WTC11 (cell line): Measurements from ENCODE around the gene TSPAN1. TPM values are rescaled to one million over a fixed set of nuclear protein-coding genes. Genes with fewer than 3 reads are reported as not detected.

Source experiments
- ATAC-seq: fragments of 200-7000 bp; cut with Tn5 transposase; 2 replicates; pipeline ENCODE4 v1.10.0; 2021; ENCODE audit warnings: mild to moderate bottlenecking, moderate library complexity
- CTCF ChIA-PET: fragments of 300-600 bp; sonication (Branson Sonifier 250); formaldehyde crosslinking; loops from one replicate; lab custom pipeline; 2021; ENCODE audit warnings: antibody characterized with exemption; lab: Charles Lee
- POLR2A ChIA-PET: fragments of 350-600 bp; sonication (Branson Sonifier 250); formaldehyde crosslinking; loops from one replicate; lab custom pipeline; 2021; ENCODE audit warnings: antibody characterized with exemption; lab: Charles Lee
- DNase-seq: peaks from one replicate; pipeline ENCODE4 v3.0.0; 2021; ENCODE audit warnings: low spot score
- H3K27ac Mint-ChIP-seq: 2 replicates; pipeline ENCODE4 v1.8.0; 2021; ENCODE audit warnings: mixed read lengths
- H3K27me3 Mint-ChIP-seq: 2 replicates; pipeline ENCODE4 v1.8.0; 2021; ENCODE audit warnings: low read depth, mild to moderate bottlenecking, moderate library complexity, mixed read lengths
- H3K36me3 Mint-ChIP-seq: 2 replicates; pipeline ENCODE4 v1.8.0; 2021; ENCODE audit warnings: mixed read lengths
- H3K4me1 Mint-ChIP-seq: 2 replicates; pipeline ENCODE4 v1.8.0; 2022; ENCODE audit warnings: mixed read lengths
- H3K4me3 Mint-ChIP-seq: 2 replicates; pipeline ENCODE4 v1.8.0; 2021; ENCODE audit warnings: mild to moderate bottlenecking, moderate library complexity, mixed read lengths
- H3K9me3 Mint-ChIP-seq: 2 replicates; pipeline ENCODE4 v1.8.0; 2021; ENCODE audit warnings: mixed read lengths
- CREM ChIP-seq: sonication (generic); formaldehyde crosslinking; IDR thresholded peaks from 2 replicates; pipeline ENCODE4 v1.8.1; 2022; ENCODE audit warnings: mild to moderate bottlenecking, missing genetic modification reagents, moderate library complexity
- ESRRA ChIP-seq: sonication (generic); formaldehyde crosslinking; IDR thresholded peaks from 2 replicates; pipeline ENCODE4 v1.8.1; 2022; ENCODE audit warnings: mild to moderate bottlenecking, missing genetic modification reagents, borderline replicate concordance
- GABPB1 ChIP-seq: sonication (generic); formaldehyde crosslinking; IDR thresholded peaks from 2 replicates; pipeline ENCODE4 v1.8.1; 2023; ENCODE audit warnings: mild to moderate bottlenecking, missing genetic modification reagents
- HMGA2 ChIP-seq: fragments of 250-450 bp; sonication (Bioruptor Pico); IDR thresholded peaks from 2 replicates; pipeline ENCODE4 v1.4.0; 2021; ENCODE audit warnings: mild to moderate bottlenecking, moderate library complexity
- NFE2L1 ChIP-seq: sonication (generic); formaldehyde crosslinking; IDR thresholded peaks from 2 replicates; pipeline ENCODE4 v1.8.1; 2023; ENCODE audit warnings: missing genetic modification reagents
- TCF7 ChIP-seq: sonication (generic); formaldehyde crosslinking; IDR thresholded peaks from 2 replicates; pipeline ENCODE4 v1.8.0; 2022; ENCODE audit warnings: mild to moderate bottlenecking, low read depth, missing genetic modification reagents, moderate library complexity
- TEAD4 ChIP-seq: sonication (generic); formaldehyde crosslinking; IDR thresholded peaks from 2 replicates; pipeline ENCODE4 v1.8.0; 2022; ENCODE audit warnings: mild to moderate bottlenecking, missing genetic modification reagents
- ZNF121 ChIP-seq: sonication (generic); formaldehyde crosslinking; IDR thresholded peaks from 2 replicates; pipeline ENCODE4 v1.8.0; 2023; ENCODE audit warnings: missing genetic modification reagents
- ZNF138 ChIP-seq: sonication (generic); formaldehyde crosslinking; conservative IDR thresholded peaks from 2 replicates; pipeline ENCODE4 v1.8.1; 2022; ENCODE audit warnings: mild to moderate bottlenecking, moderate library complexity, missing genetic modification reagents
- ZNF263 ChIP-seq: sonication (generic); formaldehyde crosslinking; IDR thresholded peaks from 2 replicates; pipeline ENCODE4 v1.8.1; 2022; ENCODE audit warnings: low read depth, mild to moderate bottlenecking, moderate library complexity, missing genetic modification reagents
- total RNA-seq: library from RNA; stranded (reverse); gene quantifications from 3 replicates; pipeline ENCODE4 v1.2.3, GENCODE V29; 2021
- TF ChIP-seq, protein P1 (sequence below): sonication (generic); formaldehyde crosslinking; IDR thresholded peaks from 2 replicates; pipeline ENCODE4 v1.8.1; 2023; ENCODE audit warnings: mild to moderate bottlenecking, moderate library complexity, missing genetic modification reagents
- TF ChIP-seq, protein P2 (sequence below): sonication (generic); formaldehyde crosslinking; IDR thresholded peaks from 2 replicates; pipeline ENCODE4 v1.8.0; 2022; ENCODE audit warnings: mild to moderate bottlenecking, missing genetic modification reagents
- TF ChIP-seq, protein P3 (sequence below): sonication (generic); formaldehyde crosslinking; IDR thresholded peaks from 2 replicates; pipeline ENCODE4 v1.8.0; 2022; ENCODE audit warnings: mild to moderate bottlenecking, missing genetic modification reagents
- TF ChIP-seq, protein P4 (sequence below): sonication (generic); formaldehyde crosslinking; IDR thresholded peaks from 2 replicates; pipeline ENCODE4 v1.8.1; 2022; ENCODE audit warnings: mild to moderate bottlenecking, missing genetic modification reagents, moderate library complexity, borderline replicate concordance
- TF ChIP-seq, protein P5 (sequence below): sonication (generic); formaldehyde crosslinking; IDR thresholded peaks from 2 replicates; pipeline ENCODE4 v1.8.0; 2023; ENCODE audit warnings: missing genetic modification reagents, mild to moderate bottlenecking, borderline replicate concordance
- TF ChIP-seq, protein P6 (sequence below): fragments of 250-450 bp; sonication (Bioruptor Pico); IDR thresholded peaks from 2 replicates; pipeline ENCODE4 v1.9.0; 2021; ENCODE audit warnings: moderate library complexity, mild to moderate bottlenecking, inconsistent platforms, borderline replicate concordance
- TF ChIP-seq, protein P7 (sequence below): fragments of 200-600 bp; IDR thresholded peaks from 2 replicates; pipeline ENCODE4 v1.8.0; 2022; ENCODE audit warnings: antibody characterized with exemption

The TSPAN1 gene
- total RNA-seq, 1 experiment from 2014 or later = 0.50 TPM

DNA sequence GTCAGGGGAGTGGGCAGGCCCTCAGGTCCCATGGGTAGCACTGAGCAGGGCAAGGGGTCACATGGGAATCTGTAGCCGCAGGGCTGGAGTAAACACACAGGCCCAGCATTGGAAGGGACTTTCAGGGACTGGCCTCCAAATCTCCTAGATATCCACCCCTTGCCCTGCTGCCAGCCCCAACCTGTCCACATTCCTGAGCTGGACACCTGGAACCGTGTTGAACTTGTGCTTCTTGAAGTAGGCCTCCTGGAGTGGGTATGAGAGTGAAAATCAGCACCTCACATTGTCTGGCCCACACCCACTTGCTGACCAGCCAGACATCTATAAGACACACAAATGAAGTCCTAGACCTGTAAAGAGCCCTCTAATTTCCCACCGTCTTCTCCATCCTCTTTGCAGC, 15.7 kb downstream of the TSPAN1 start (continued):
- TF ChIP-seq, protein P1, sequence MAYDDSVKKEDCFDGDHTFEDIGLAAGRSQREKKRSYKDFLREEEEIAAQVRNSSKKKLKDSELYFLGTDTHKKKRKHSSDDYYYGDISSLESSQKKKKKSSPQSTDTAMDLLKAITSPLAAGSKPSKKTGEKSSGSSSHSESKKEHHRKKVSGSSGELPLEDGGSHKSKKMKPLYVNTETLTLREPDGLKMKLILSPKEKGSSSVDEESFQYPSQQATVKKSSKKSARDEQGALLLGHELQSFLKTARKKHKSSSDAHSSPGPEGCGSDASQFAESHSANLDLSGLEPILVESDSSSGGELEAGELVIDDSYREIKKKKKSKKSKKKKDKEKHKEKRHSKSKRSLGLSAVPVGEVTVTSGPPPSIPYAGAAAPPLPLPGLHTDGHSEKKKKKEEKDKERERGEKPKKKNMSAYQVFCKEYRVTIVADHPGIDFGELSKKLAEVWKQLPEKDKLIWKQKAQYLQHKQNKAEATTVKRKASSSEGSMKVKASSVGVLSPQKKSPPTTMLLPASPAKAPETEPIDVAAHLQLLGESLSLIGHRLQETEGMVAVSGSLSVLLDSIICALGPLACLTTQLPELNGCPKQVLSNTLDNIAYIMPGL (CRISPR knock-in tag) = no peak
- no peak for TF ChIP-seq HMGA2
- TF ChIP-seq TCF7 (CRISPR knock-in tag) = no peak

DNA sequence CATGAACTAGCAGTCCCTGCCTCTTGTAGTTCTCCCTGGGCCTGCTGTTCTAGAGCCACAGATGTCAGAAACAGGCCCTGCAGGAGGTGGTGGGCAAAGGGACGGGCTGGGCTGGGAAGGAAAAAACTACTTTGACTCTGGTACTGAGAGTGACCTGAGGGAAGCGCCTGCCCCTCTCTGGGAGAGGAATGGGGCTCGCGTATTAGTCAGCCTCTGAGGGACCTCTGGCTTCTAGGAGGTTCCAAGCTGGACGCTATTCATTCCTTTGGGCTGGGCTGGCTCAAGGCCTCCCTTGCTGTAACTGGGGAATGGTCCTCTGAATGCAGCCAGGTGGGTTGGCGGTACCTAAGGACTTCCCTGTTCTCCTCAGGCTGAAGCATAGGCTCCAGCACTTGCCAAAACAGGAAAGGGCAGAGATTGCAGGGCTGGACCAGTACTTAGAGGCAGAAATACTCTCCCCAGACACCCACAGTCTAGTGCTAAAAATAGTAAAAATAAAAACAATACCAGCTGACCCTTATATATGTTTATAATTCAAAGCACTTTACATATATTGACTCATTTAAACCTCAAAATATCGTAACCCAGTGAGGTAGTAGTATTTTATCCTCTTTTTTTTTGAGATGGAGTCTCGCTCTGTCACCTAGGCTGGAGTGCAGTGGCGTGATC, 16.3 kb downstream of the TSPAN1 start:
- Mint-ChIP-seq H3K27me3 (no peaks in the 10 kb centered on the region), H3K4me3 (no peak overlapping the region), H3K27ac (no peak overlapping the region)
- TF ChIP-seq ESRRA (no peak), NFE2L1 (CRISPR knock-in tag) (no peak), TEAD4 (CRISPR knock-in tag) (no peak), ZNF263 (CRISPR knock-in tag) (no peak), CREM (CRISPR knock-in tag) (no peak), ZNF138 (CRISPR knock-in tag) (no peak)
- TF ChIP-seq, protein P2, sequence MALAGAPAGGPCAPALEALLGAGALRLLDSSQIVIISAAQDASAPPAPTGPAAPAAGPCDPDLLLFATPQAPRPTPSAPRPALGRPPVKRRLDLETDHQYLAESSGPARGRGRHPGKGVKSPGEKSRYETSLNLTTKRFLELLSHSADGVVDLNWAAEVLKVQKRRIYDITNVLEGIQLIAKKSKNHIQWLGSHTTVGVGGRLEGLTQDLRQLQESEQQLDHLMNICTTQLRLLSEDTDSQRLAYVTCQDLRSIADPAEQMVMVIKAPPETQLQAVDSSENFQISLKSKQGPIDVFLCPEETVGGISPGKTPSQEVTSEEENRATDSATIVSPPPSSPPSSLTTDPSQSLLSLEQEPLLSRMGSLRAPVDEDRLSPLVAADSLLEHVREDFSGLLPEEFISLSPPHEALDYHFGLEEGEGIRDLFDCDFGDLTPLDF (CRISPR knock-in tag) = no peak
- TF ChIP-seq, protein P3, sequence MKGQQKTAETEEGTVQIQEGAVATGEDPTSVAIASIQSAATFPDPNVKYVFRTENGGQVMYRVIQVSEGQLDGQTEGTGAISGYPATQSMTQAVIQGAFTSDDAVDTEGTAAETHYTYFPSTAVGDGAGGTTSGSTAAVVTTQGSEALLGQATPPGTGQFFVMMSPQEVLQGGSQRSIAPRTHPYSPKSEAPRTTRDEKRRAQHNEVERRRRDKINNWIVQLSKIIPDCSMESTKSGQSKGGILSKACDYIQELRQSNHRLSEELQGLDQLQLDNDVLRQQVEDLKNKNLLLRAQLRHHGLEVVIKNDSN (CRISPR knock-in tag) = no peak
- TF ChIP-seq, protein P4, sequence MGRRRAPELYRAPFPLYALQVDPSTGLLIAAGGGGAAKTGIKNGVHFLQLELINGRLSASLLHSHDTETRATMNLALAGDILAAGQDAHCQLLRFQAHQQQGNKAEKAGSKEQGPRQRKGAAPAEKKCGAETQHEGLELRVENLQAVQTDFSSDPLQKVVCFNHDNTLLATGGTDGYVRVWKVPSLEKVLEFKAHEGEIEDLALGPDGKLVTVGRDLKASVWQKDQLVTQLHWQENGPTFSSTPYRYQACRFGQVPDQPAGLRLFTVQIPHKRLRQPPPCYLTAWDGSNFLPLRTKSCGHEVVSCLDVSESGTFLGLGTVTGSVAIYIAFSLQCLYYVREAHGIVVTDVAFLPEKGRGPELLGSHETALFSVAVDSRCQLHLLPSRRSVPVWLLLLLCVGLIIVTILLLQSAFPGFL (CRISPR knock-in tag) = no peak
- TF ChIP-seq, protein P5, sequence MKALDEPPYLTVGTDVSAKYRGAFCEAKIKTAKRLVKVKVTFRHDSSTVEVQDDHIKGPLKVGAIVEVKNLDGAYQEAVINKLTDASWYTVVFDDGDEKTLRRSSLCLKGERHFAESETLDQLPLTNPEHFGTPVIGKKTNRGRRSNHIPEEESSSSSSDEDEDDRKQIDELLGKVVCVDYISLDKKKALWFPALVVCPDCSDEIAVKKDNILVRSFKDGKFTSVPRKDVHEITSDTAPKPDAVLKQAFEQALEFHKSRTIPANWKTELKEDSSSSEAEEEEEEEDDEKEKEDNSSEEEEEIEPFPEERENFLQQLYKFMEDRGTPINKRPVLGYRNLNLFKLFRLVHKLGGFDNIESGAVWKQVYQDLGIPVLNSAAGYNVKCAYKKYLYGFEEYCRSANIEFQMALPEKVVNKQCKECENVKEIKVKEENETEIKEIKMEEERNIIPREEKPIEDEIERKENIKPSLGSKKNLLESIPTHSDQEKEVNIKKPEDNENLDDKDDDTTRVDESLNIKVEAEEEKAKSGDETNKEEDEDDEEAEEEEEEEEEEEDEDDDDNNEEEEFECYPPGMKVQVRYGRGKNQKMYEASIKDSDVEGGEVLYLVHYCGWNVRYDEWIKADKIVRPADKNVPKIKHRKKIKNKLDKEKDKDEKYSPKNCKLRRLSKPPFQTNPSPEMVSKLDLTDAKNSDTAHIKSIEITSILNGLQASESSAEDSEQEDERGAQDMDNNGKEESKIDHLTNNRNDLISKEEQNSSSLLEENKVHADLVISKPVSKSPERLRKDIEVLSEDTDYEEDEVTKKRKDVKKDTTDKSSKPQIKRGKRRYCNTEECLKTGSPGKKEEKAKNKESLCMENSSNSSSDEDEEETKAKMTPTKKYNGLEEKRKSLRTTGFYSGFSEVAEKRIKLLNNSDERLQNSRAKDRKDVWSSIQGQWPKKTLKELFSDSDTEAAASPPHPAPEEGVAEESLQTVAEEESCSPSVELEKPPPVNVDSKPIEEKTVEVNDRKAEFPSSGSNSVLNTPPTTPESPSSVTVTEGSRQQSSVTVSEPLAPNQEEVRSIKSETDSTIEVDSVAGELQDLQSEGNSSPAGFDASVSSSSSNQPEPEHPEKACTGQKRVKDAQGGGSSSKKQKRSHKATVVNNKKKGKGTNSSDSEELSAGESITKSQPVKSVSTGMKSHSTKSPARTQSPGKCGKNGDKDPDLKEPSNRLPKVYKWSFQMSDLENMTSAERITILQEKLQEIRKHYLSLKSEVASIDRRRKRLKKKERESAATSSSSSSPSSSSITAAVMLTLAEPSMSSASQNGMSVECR (CRISPR knock-in tag) = no peak
- TF ChIP-seq, all 79 proteins: peak for 0
- Mint-ChIP-seq H3K9me3 (no peaks in the 10 kb centered on the region), H3K36me3 (peaks cover 18% of the 10 kb centered on the region), H3K4me1 (no peaks in the 10 kb centered on the region)
- DNase-seq = no peak
- ChIA-PET CTCF (no interaction called here), POLR2A (no interaction called here)
- no peak for ATAC-seq

DNA sequence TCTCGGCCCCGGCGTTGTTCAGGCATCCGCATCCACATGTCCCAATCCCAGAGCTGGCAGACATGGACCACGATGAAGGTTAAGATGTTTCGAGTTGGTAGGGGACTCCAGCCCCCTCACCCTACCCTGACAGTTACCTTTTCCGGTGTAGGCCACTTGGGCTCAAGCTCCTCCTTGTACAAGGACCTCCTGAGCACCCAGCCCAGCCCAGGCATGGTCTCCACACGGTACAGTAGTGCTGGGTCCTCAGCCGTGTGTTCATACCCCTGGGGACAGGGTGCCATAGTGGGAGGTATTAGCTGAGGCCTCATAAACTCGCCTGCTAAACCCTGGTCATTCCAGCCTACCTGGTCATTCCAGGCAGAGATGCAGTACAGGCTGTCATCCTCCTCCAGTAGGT, 17.3 kb downstream of the TSPAN1 start:
- ATAC-seq (no peak), DNase-seq (no peak)
- H3K4me3 Mint-ChIP-seq = no peak overlapping the region
- no peaks in the 10 kb centered on the region for H3K9me3 Mint-ChIP-seq
- CTCF ChIA-PET = no interaction called here
- peaks cover 18% of the 10 kb centered on the region for H3K36me3 Mint-ChIP-seq
- no peak overlapping the region for H3K27ac Mint-ChIP-seq
- no peaks in the 10 kb centered on the region for H3K27me3 Mint-ChIP-seq
- H3K4me1 Mint-ChIP-seq = 0 out of 2 replicates have a peak, but pooled peaks cover under 1% of the 10 kb centered on the region
- POLR2A ChIA-PET = no interaction called here
- TF ChIP-seq, protein P6, sequence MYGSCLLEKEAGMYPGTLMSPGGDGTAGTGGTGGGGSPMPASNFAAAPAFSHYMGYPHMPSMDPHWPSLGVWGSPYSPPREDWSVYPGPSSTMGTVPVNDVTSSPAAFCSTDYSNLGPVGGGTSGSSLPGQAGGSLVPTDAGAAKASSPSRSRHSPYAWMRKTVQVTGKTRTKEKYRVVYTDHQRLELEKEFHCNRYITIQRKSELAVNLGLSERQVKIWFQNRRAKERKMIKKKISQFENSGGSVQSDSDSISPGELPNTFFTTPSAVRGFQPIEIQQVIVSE = no peak
- TF ChIP-seq, protein P7, sequence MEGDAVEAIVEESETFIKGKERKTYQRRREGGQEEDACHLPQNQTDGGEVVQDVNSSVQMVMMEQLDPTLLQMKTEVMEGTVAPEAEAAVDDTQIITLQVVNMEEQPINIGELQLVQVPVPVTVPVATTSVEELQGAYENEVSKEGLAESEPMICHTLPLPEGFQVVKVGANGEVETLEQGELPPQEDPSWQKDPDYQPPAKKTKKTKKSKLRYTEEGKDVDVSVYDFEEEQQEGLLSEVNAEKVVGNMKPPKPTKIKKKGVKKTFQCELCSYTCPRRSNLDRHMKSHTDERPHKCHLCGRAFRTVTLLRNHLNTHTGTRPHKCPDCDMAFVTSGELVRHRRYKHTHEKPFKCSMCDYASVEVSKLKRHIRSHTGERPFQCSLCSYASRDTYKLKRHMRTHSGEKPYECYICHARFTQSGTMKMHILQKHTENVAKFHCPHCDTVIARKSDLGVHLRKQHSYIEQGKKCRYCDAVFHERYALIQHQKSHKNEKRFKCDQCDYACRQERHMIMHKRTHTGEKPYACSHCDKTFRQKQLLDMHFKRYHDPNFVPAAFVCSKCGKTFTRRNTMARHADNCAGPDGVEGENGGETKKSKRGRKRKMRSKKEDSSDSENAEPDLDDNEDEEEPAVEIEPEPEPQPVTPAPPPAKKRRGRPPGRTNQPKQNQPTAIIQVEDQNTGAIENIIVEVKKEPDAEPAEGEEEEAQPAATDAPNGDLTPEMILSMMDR = no peak
- TF ChIP-seq ZNF121 (no peak), GABPB1 (CRISPR knock-in tag) (no peak)
